HL-60 (cell line): Measurements from ENCODE around the gene ZC3H14.

Experiments
- CTCF ChIP-seq: IDR thresholded peaks from one replicate; pipeline ENCODE4 v1.5.1; 2011; ENCODE audit warnings: low read length, control low read depth, inconsistent platforms; ENCODE audit not compliant: insufficient read depth
- POLR2AphosphoS5 ChIP-seq: IDR thresholded peaks from 2 replicates; pipeline ENCODE4 v1.6.1; 2012; ENCODE audit warnings: low read depth
- SPI1 ChIP-seq: IDR thresholded peaks from 2 replicates; pipeline ENCODE4 v1.6.1; 2012; ENCODE audit warnings: low read depth, mild to moderate bottlenecking, borderline replicate concordance
- TF ChIP-seq, protein P1 (sequence below): IDR thresholded peaks from 2 replicates; pipeline ENCODE4 v1.6.1; 2012; ENCODE audit warnings: low read depth; ENCODE audit not compliant: insufficient replicate concordance

DNA sequence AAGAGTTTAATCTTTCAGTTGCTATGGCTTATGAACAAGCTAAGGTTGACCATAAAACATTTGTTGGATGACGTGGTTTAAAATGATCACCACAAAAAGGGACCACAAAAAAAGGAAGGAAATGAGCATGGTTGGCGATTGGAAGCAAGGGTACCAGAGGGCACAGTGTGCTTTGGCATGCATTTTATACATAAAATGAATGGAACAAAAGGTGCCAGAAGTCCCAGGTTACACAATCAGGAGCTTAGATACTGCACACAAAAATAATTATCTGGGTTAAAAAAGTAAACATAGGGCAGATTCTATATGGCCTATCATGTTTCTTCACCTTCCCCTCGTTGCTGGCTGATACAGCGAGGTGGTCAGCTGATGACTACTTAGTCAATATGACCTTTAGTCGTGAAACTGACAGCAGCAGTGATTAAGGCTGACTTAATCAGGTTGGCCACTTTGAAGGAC, 50.7 kb downstream of the ZC3H14 start:
- TF ChIP-seq CTCF (no peak), POLR2AphosphoS5 (peak; percentile 58), SPI1 (0 out of 2 replicates have a peak, but pooled peaks have one; percentile 6)
- TF ChIP-seq, protein P1, sequence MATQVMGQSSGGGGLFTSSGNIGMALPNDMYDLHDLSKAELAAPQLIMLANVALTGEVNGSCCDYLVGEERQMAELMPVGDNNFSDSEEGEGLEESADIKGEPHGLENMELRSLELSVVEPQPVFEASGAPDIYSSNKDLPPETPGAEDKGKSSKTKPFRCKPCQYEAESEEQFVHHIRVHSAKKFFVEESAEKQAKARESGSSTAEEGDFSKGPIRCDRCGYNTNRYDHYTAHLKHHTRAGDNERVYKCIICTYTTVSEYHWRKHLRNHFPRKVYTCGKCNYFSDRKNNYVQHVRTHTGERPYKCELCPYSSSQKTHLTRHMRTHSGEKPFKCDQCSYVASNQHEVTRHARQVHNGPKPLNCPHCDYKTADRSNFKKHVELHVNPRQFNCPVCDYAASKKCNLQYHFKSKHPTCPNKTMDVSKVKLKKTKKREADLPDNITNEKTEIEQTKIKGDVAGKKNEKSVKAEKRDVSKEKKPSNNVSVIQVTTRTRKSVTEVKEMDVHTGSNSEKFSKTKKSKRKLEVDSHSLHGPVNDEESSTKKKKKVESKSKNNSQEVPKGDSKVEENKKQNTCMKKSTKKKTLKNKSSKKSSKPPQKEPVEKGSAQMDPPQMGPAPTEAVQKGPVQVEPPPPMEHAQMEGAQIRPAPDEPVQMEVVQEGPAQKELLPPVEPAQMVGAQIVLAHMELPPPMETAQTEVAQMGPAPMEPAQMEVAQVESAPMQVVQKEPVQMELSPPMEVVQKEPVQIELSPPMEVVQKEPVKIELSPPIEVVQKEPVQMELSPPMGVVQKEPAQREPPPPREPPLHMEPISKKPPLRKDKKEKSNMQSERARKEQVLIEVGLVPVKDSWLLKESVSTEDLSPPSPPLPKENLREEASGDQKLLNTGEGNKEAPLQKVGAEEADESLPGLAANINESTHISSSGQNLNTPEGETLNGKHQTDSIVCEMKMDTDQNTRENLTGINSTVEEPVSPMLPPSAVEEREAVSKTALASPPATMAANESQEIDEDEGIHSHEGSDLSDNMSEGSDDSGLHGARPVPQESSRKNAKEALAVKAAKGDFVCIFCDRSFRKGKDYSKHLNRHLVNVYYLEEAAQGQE, result no peak
